T-helper 22 cell (primary cell): ENCODE measurements around the gene RBM42.
A peak's percentile ranks its signal among the peaks of the same experiment; 100 is the strongest.
"Not testable (repeated sequence)": the region's sequence is repeated elsewhere in the genome, so short reads cannot be mapped to it uniquely, and the experiment has no call there.

ENCODE experiments used
- DNase-seq: peaks from one replicate; pipeline ENCODE4 v3.0.0-alpha.2; 2020; ENCODE audit warnings: low read depth

RBM42 gene

GRCh38 chr19:35628565-35629331 is at the start of gene RBM42:
TSS of gene RBM42 (plus strand) at chr19:35629036. CDS start at chr19:35629154, 118 bp downstream.
- DNase-seq: peak; percentile 93

- no peak for DNase-seq
Measured at GRCh38 chr19:35582760-35583159, 46.1 kb upstream of the RBM42 start.

GRCh38 chr19:35585848-35586247 is 43.0 kb upstream of the RBM42 start, which contains the start of gene PMIS2:
TSS of gene PMIS2 (plus strand) at chr19:35586173. CDS start at chr19:35586260, 87 bp downstream.
- DNase-seq: no peak

GRCh38 chr19:35587321-35587720 is 41.5 kb upstream of the RBM42 start:
- no peak for DNase-seq

GRCh38 chr19:35590875-35591274 is 38.0 kb upstream of the RBM42 start:
- DNase-seq: no peak

- no peak for DNase-seq
Measured at GRCh38 chr19:35592226-35592625, 36.6 kb upstream of the RBM42 start.

- DNase-seq: not testable (repeated sequence)
Measured at GRCh38 chr19:35595026-35595425, 33.8 kb upstream of the RBM42 start.

- no peak for DNase-seq
Measured at GRCh38 chr19:35595928-35596327, 32.9 kb upstream of the RBM42 start.

GRCh38 chr19:35596366-35596999 is 32.4 kb upstream of the RBM42 start:
- no peak for DNase-seq

GRCh38 chr19:35601971-35602370 is 26.9 kb upstream of the RBM42 start:
- no peak for DNase-seq

GRCh38 chr19:35604436-35604835 is 24.4 kb upstream of the RBM42 start:
- not testable (repeated sequence) for DNase-seq

GRCh38 chr19:35607170-35607569 is 21.7 kb upstream of the RBM42 start:
- DNase-seq: not testable (repeated sequence)

- DNase-seq: no peak
Measured at GRCh38 chr19:35607661-35608060, 21.2 kb upstream of the RBM42 start.

GRCh38 chr19:35608251-35608650 is 20.6 kb upstream of the RBM42 start:
- no peak for DNase-seq

- no peak for DNase-seq
Measured at GRCh38 chr19:35609851-35610353, 18.9 kb upstream of the RBM42 start.

GRCh38 chr19:35612224-35612558 is 16.6 kb upstream of the RBM42 start:
- DNase-seq: no peak

GRCh38 chr19:35612559-35613321 is 16.1 kb upstream of the RBM42 start, which contains the start of gene HAUS5:
TSS of gene HAUS5 (plus strand) at chr19:35612735. CDS start at chr19:35612795, 60 bp downstream.
- peak; percentile 89 for DNase-seq

GRCh38 chr19:35613574-35613973 is 15.3 kb upstream of the RBM42 start:
- DNase-seq: no peak

- no peak for DNase-seq
Measured at GRCh38 chr19:35615036-35615435, 13.8 kb upstream of the RBM42 start.

- DNase-seq: no peak
Measured at GRCh38 chr19:35618857-35619256, 10.0 kb upstream of the RBM42 start.

GRCh38 chr19:35619290-35619923 is 9.4 kb upstream of the RBM42 start:
- DNase-seq: no peak

GRCh38 chr19:35620001-35620400 is 8.8 kb upstream of the RBM42 start:
- no peak for DNase-seq
